Measurements from ENCODE around the gene PGLYRP4. TPM values are rescaled to one million over a fixed set of nuclear protein-coding genes. Genes with fewer than 3 reads are reported as not detected.

The PGLYRP4 gene
- total and polyA plus RNA-seq, 8 donors, result 4.3 TPM; not detected in 7

- intact Hi-C loops (cut with DNase I; ENCODE audit: low total_unique reads), result no loop called here
- H3K4me3 ChIP-seq, result no peak overlapping the region
- H3K4me1 ChIP-seq, result no peaks in the 10 kb centered on the region
- no peaks in the 10 kb centered on the region for H3K9me3 ChIP-seq
- 68 to 84% (median 75%) methylated on average over 2 of the region's 2 CpGs for WGBS, 5 donors
- peaks cover 0 to 7% (median 0%) of the 10 kb centered on the region in 3 donors for H3K27me3 ChIP-seq
- TF ChIP-seq EP300 (IDR thresholded peaks at IDR 0.05) (no peak), POLR2A (IDR thresholded peaks at IDR 0.05) (no peak), CTCF (IDR thresholded peaks at IDR 0.05) (no peak), POLR2AphosphoS5 (IDR thresholded peaks at IDR 0.05) (no peak)
- no peak for DNase-seq
- no peaks in the 10 kb centered on the region for H3K36me3 ChIP-seq
- no peak overlapping the region for H3K27ac ChIP-seq
These were observed 23.9 kb upstream of the PGLYRP4 start for GRCh38 chr1:153372571-153372970.

- TF ChIP-seq EP300 (IDR thresholded peaks at IDR 0.05), result no peak
- TF ChIP-seq POLR2AphosphoS5 (IDR thresholded peaks at IDR 0.05), result no peak
- TF ChIP-seq CTCF (IDR thresholded peaks at IDR 0.05), result no peak
- TF ChIP-seq POLR2A (IDR thresholded peaks at IDR 0.05), result no peak
- H3K36me3 ChIP-seq, result no peaks in the 10 kb centered on the region
- intact Hi-C loops (cut with DNase I; ENCODE audit: low total_unique reads), result no loop called here
- DNase-seq, result no peak
- no peaks in the 10 kb centered on the region for H3K9me3 ChIP-seq
- H3K27ac ChIP-seq, result no peak overlapping the region
- H3K27me3 ChIP-seq, result peaks cover 0 to 7% (median 0%) of the 10 kb centered on the region in 3 donors
- H3K4me1 ChIP-seq, result no peaks in the 10 kb centered on the region
- no peak overlapping the region for H3K4me3 ChIP-seq
- WGBS, 5 donors, result 70 to 100% (median 97%) methylated on average over 1 of the region's 1 CpG
These were observed 22.6 kb upstream of the PGLYRP4 start for GRCh38 chr1:153371231-153371630.

- no peak for DNase-seq
- TF ChIP-seq EP300 (IDR thresholded peaks at IDR 0.05), result no peak
- TF ChIP-seq CTCF (IDR thresholded peaks at IDR 0.05), result no peak
- TF ChIP-seq POLR2AphosphoS5 (IDR thresholded peaks at IDR 0.05), result no peak
- no peak for TF ChIP-seq POLR2A (IDR thresholded peaks at IDR 0.05)
- no peaks in the 10 kb centered on the region for H3K4me1 ChIP-seq
- WGBS, 5 donors, result 47 to 61% (median 55%) methylated on average over 3 of the region's 3 CpGs
- no peaks in the 10 kb centered on the region for H3K9me3 ChIP-seq
- H3K27ac ChIP-seq, result no peak overlapping the region
- H3K36me3 ChIP-seq, result no peaks in the 10 kb centered on the region
- intact Hi-C loops (cut with DNase I; ENCODE audit: low total_unique reads), result no loop called here
- H3K27me3 ChIP-seq, result peaks cover 0 to 12% (median 5%) of the 10 kb centered on the region in 3 donors
- H3K4me3 ChIP-seq, result no peak overlapping the region
These were observed 21.5 kb upstream of the PGLYRP4 start for GRCh38 chr1:153370146-153370545.

GRCh38 chr1:153368495-153368894, 19.9 kb upstream of the PGLYRP4 start:
- H3K9me3 ChIP-seq, result no peaks in the 10 kb centered on the region
- no peaks in the 10 kb centered on the region for H3K36me3 ChIP-seq
- peaks cover 0 to 21% (median 5%) of the 10 kb centered on the region in 3 donors for H3K27me3 ChIP-seq
- no peak for TF ChIP-seq POLR2AphosphoS5 (IDR thresholded peaks at IDR 0.05)
- no peak for TF ChIP-seq POLR2A (IDR thresholded peaks at IDR 0.05)
- TF ChIP-seq EP300 (IDR thresholded peaks at IDR 0.05), result no peak
- no peak for TF ChIP-seq CTCF (IDR thresholded peaks at IDR 0.05)
- DNase-seq, result no peak
- no peak overlapping the region for H3K27ac ChIP-seq
- H3K4me1 ChIP-seq, result no peaks in the 10 kb centered on the region
- no peak overlapping the region for H3K4me3 ChIP-seq
- WGBS, 5 donors, result 33 to 66% (median 51%) methylated on average over 2 of the region's 2 CpGs
- intact Hi-C loops (cut with DNase I; ENCODE audit: low total_unique reads), result no loop called here
